ENCODE data around the gene CYP1A2.

The CYP1A2 gene

DNA sequence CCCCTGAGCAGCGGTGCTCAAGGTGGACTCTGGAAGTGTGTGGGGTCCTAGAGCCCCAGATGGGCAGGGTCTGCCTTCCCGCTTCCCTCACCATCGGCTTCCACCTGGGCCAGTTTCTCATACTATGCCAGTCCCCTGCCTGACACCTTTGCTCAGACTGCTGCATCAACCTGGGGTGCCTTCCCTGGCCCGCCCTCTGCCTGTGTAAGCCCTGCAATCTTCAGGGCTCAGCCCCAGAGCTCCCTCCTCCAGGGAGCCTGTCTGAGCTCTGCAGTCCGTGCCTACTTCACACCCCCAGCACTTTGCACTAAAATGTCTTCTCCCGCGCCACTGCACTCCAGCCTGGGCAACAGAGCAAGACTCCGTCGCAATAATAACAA, 46.3 kb downstream of the CYP1A2 start:
- H4K20me1 ChIP-seq (ENCODE audit: insufficient read depth, low read length), result peaks cover 76% of the 10 kb centered on the region
- no peaks in the 10 kb centered on the region for H3K9me3 ChIP-seq (ENCODE audit: insufficient read depth, low read length, severe bottlenecking)
- ATAC-seq (ENCODE audit: insufficient read depth, low read depth) (no peak), DNase-seq (no peak)
- TF ChIP-seq, protein P1, sequence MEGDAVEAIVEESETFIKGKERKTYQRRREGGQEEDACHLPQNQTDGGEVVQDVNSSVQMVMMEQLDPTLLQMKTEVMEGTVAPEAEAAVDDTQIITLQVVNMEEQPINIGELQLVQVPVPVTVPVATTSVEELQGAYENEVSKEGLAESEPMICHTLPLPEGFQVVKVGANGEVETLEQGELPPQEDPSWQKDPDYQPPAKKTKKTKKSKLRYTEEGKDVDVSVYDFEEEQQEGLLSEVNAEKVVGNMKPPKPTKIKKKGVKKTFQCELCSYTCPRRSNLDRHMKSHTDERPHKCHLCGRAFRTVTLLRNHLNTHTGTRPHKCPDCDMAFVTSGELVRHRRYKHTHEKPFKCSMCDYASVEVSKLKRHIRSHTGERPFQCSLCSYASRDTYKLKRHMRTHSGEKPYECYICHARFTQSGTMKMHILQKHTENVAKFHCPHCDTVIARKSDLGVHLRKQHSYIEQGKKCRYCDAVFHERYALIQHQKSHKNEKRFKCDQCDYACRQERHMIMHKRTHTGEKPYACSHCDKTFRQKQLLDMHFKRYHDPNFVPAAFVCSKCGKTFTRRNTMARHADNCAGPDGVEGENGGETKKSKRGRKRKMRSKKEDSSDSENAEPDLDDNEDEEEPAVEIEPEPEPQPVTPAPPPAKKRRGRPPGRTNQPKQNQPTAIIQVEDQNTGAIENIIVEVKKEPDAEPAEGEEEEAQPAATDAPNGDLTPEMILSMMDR (IDR thresholded peaks at IDR 0.05; ENCODE audit: borderline replicate concordance, extremely low read depth, low read length, poor library complexity, severe bottlenecking), result no peak
- TF ChIP-seq EZH2 (IDR thresholded peaks at IDR 0.05; ENCODE audit: borderline replicate concordance, low read depth, low read length, severe bottlenecking), result no peak
- H3K4me2 ChIP-seq (ENCODE audit: insufficient read depth, low read length), result no peak overlapping the region
- peaks cover 73% of the 10 kb centered on the region for H3K79me2 ChIP-seq (ENCODE audit: insufficient read depth, low read length)
- H3K4me3 ChIP-seq (ENCODE audit: low read depth in 1 of 2, low read length in 2 of 2), result no peak overlapping the region
- H3K4me1 ChIP-seq (ENCODE audit: insufficient read depth, low read length), result no peaks in the 10 kb centered on the region; the same call in 1 of the 2 replicates
- H2AFZ ChIP-seq (ENCODE audit: low read depth, low read length), result no peak overlapping the region
- H3K27me3 ChIP-seq (ENCODE audit: insufficient read depth, low read length, poor library complexity), result no peaks in the 10 kb centered on the region
- H3K36me3 ChIP-seq (ENCODE audit: insufficient read depth, low read length), result peaks cover 46% of the 10 kb centered on the region
- H3K9ac ChIP-seq (ENCODE audit: low read depth, low read length), result no peak overlapping the region
- no peak overlapping the region for H3K27ac ChIP-seq (ENCODE audit: low read length)

DNA sequence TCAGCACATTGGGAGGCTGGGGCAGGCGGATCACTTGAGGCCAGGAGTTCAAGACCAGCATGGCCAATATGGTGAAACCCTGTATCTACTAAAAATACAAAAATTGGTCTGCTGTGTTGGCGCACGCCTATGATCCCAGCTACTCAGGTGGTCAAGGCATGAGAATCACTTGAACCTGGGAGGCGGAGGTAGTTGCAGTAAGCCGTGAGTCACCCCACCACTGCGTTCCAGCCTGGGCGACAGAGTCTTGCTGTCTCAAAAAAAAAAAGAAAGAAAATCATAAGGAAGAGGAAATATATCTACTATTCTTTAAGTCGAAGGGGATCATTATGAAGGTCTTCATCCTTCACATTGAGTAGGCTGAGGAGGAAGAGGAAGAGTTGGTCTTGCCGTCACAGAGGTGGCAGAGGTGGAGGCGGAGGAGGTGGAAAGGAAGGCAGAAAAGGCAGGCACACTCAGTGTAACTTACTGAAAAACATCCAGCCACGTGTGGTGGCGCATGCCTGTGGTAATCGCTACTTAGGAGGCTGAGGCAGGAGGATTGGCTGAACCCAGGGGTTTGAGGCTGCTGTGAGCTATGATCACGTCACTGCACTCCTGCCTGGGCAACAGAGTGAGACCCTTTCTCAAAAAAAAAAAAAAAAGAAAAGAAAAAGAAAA, 47.5 kb downstream of the CYP1A2 start:
- Histone ChIP-seq H3K4me3 (ENCODE audit: low read depth in 1 of 2, low read length in 2 of 2) (no peak overlapping the region), H3K9me3 (ENCODE audit: insufficient read depth, low read length, severe bottlenecking) (no peaks in the 10 kb centered on the region), H3K4me2 (ENCODE audit: insufficient read depth, low read length) (no peak overlapping the region), H3K79me2 (ENCODE audit: insufficient read depth, low read length) (peaks cover 62% of the 10 kb centered on the region), H3K36me3 (ENCODE audit: insufficient read depth, low read length) (peaks cover 55% of the 10 kb centered on the region), H2AFZ (ENCODE audit: low read depth, low read length) (no peak overlapping the region), H3K27me3 (ENCODE audit: insufficient read depth, low read length, poor library complexity) (no peaks in the 10 kb centered on the region), H4K20me1 (ENCODE audit: insufficient read depth, low read length) (peaks cover 77% of the 10 kb centered on the region), H3K4me1 (ENCODE audit: insufficient read depth, low read length) (no peaks in the 10 kb centered on the region), H3K9ac (ENCODE audit: low read depth, low read length) (no peak overlapping the region), H3K27ac (ENCODE audit: low read length) (no peak overlapping the region)
- no peak for TF ChIP-seq EZH2 (IDR thresholded peaks at IDR 0.05; ENCODE audit: borderline replicate concordance, low read depth, low read length, severe bottlenecking)
- TF ChIP-seq, protein P1 (IDR thresholded peaks at IDR 0.05; ENCODE audit: borderline replicate concordance, extremely low read depth, low read length, poor library complexity, severe bottlenecking), result no peak
- DNase-seq (no peak), ATAC-seq (ENCODE audit: insufficient read depth, low read depth) (no peak)

DNA sequence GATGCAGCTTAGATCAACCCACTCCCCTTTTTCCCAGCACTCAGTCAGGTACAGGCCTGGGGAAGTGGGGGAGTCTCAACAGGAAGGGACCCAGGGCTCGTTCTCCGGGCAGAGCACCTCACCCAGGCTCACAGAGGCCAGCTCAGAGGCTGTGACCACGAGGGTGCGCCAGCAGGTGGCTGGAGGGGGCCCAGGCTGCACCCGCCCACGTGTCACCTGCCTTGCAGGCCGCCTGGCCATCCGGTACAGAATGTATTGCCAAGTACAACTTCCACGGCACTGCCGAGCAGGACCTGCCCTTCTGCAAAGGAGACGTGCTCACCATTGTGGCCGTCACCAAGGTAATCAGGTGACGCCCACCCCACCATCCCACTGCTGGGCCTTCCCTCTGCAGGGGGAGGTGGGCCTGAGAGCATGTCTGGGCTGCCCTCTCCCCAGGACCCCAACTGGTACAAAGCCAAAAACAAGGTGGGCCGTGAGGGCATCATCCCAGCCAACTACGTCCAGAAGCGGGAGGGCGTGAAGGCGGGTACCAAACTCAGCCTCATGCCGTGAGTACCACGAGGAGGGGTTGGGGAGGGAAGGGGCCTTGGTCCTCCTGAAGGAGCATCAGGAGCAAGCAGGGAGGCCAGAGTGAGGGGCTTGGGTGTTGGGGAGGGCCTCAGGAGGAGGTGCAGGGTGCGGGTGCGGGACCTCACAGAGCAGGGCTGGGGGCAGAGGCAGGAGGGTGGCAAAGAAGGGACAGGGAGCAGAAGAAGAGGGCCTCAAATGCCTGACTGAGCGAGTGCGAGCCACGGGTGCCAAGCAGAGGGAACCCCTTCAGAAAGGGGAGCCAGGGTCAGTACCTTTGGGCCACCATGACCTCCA, 50.0 kb downstream of the CYP1A2 start:
- TF ChIP-seq, protein P1 (IDR thresholded peaks at IDR 0.05; ENCODE audit: borderline replicate concordance, extremely low read depth, low read length, poor library complexity, severe bottlenecking), result no peak
- TF ChIP-seq EZH2 (IDR thresholded peaks at IDR 0.05; ENCODE audit: borderline replicate concordance, low read depth, low read length, severe bottlenecking), result no peak
- ATAC-seq (ENCODE audit: insufficient read depth, low read depth) (no peak), DNase-seq (no peak)
- H3K4me3 ChIP-seq (ENCODE audit: low read depth in 1 of 2, low read length in 2 of 2), result no peak overlapping the region
- H3K36me3 ChIP-seq (ENCODE audit: insufficient read depth, low read length), result peaks cover 67% of the 10 kb centered on the region
- no peaks in the 10 kb centered on the region for H3K27me3 ChIP-seq (ENCODE audit: insufficient read depth, low read length, poor library complexity)
- no peak overlapping the region for H3K27ac ChIP-seq (ENCODE audit: low read length)
- no peak overlapping the region for H3K4me2 ChIP-seq (ENCODE audit: insufficient read depth, low read length)
- no peaks in the 10 kb centered on the region for H3K9me3 ChIP-seq (ENCODE audit: insufficient read depth, low read length, severe bottlenecking)
- peaks cover 55% of the 10 kb centered on the region for H4K20me1 ChIP-seq (ENCODE audit: insufficient read depth, low read length)
- H2AFZ ChIP-seq (ENCODE audit: low read depth, low read length), result no peak overlapping the region
- H3K79me2 ChIP-seq (ENCODE audit: insufficient read depth, low read length), result peaks cover 37% of the 10 kb centered on the region
- H3K9ac ChIP-seq (ENCODE audit: low read depth, low read length), result no peak overlapping the region
- H3K4me1 ChIP-seq (ENCODE audit: insufficient read depth, low read length), result no peaks in the 10 kb centered on the region

Measured in DND-41 (cell line).